Measurements from ENCODE around the gene INPP5A. TPM values are rescaled to one million over a fixed set of nuclear protein-coding genes. Genes with fewer than 3 reads are reported as not detected.

Gene INPP5A
- total and polyA plus RNA-seq, 9 of the 15 experiments (the other 6 are each of a cell fraction or from before 2014, with no cell fraction given) = 0.66 to 11.6 (median 7.7) TPM

- FAIRE-seq = no peak
- CTCF ChIA-PET (ENCODE audit: low intra/inter-chr PET ratio) = no interaction called here
These were observed 56.6 kb downstream of the INPP5A start for GRCh38 chr10:132593900-132594876.

More at GRCh38 chr10:132593900-132594876, 56.6 kb downstream of the INPP5A start:
- POLR2A ChIA-PET = no interaction called here
- Histone ChIP-seq H3K4me2 (ENCODE audit: insufficient read depth, low read length) (no peak overlapping the region), H4K20me1 (replicated peaks; ENCODE audit: control insufficient read depth, insufficient read depth, low read length) (no peaks in the 10 kb centered on the region), H3K4me1 (replicated peaks in 1 of 2; ENCODE audit: control insufficient read depth in 2 of 2, insufficient read depth in 2 of 2, low read length in 2 of 2) (peaks cover 0 to 14% of the 10 kb centered on the region in 2 experiments; a peak in 2 of 5 replicates), H3K9me1 (ENCODE audit: control insufficient read depth, insufficient read depth, low read length) (no peaks in the 10 kb centered on the region), H3K9me3 (replicated peaks; ENCODE audit: control insufficient read depth, insufficient read depth, low read depth, low read length) (no peaks in the 10 kb centered on the region), H2AFZ (ENCODE audit: low read depth, low read length) (no peak overlapping the region), H3K79me2 (ENCODE audit: control insufficient read depth, insufficient read depth, low read length) (no peaks in the 10 kb centered on the region; the same call in 2 of the 3 replicates), H3K36me3 (ENCODE audit: control insufficient read depth, insufficient read depth, low read length) (no peaks in the 10 kb centered on the region), H3K4me3 (no peak overlapping the region), H3K9ac (ENCODE audit: insufficient read depth in 1 of 2, low read depth in 2 of 2, low read length in 2 of 2) (no peak overlapping the region), H3K27ac (ENCODE audit: extremely low read depth, low read depth, low read length) (no peak overlapping the region), H3K27me3 (ENCODE audit: control insufficient read depth in 2 of 2, insufficient read depth in 2 of 2, low read length in 2 of 2) (no peaks in the 10 kb centered on the region)
- ATAC-seq (no peak), DNase-seq (ENCODE audit: extremely low read depth in 1 of 4, low spot score in 3 of 4) (no peak)
- WGBS (ENCODE audit: insufficient coverage, low coverage, missing lambda C conversion rate) = 44% methylated on average over 17 of the region's 25 CpGs
- TF ChIP-seq CEBPZ (IDR thresholded peaks at IDR 0.05; ENCODE audit: borderline replicate concordance, low read depth, low read length) = no peak
- no peak for TF ChIP-seq NRF1 (conservative IDR thresholded peaks at IDR 0.05 in 1 of 2, IDR thresholded peaks at IDR 0.05 in 1 of 2)
- no peak for TF ChIP-seq NFYB (IDR thresholded peaks at IDR 0.05; ENCODE audit: extremely low read depth, insufficient read length)
- no peak for TF ChIP-seq CREB5 (CRISPR knock-in tag; IDR thresholded peaks at IDR 0.05)
- TF ChIP-seq CBX3 (IDR thresholded peaks at IDR 0.05; ENCODE audit: borderline replicate concordance in 1 of 2, low read length in 2 of 2) = peak in 1 of 2 experiments; percentile 12; a peak in 1 of 3 replicates
- no TSS peak for BruUV-seq (replicated peaks)
- in situ Hi-C loops (cut with MboI) (no loop called here), intact Hi-C loops (cut with micrococcal nuclease) (no loop called here)

Measured in K562 (cell line).